Pancreas (tissue), 10 donors: ENCODE data around the gene TUBGCP5. TPM values are rescaled to one million over a fixed set of nuclear protein-coding genes. Genes with fewer than 3 reads are reported as not detected.

Experiments
- ATAC-seq, 4 donors: fragments of 200-7000 bp; cut with Tn5 transposase; one replicate each; pipeline versions ENCODE4 v1.8.0 to v1.9.1; 2020; ENCODE audit warnings: mild to moderate bottlenecking in 4 of 4, moderate library complexity in 4 of 4
- DNase-seq, 6 donors: peaks; one replicate each; pipeline ENCODE4 v3.0.0-alpha.2; 2020
- FAIRE-seq: peaks from 2 replicates; lab custom pipeline; 2012; peaks lifted over from hg19 to GRCh38; lab: Jason Lieb, UNC
- H3K27ac ChIP-seq, 4 donors: fragments of 200-600 bp; sonication (generic); 1 replicate in 3 of 4; 2 replicates in 1 of 4; pipeline versions ENCODE4 v1.5.0 to v1.8.0; 2020
- H3K27me3 ChIP-seq, 4 donors: fragments of 200-600 bp; one replicate each; pipeline ENCODE4 v1.8.0; 2021
- H3K36me3 ChIP-seq, 3 donors: fragments of 200-600 bp; sonication (generic) in 1 of 3; one replicate each; pipeline versions ENCODE4 v1.5.0 to v1.8.0; 2020 to 2021
- H3K4me1 ChIP-seq, 3 donors: fragments of 200-600 bp; one replicate each; pipeline ENCODE4 v1.8.0; 2021
- H3K4me3 ChIP-seq, 4 donors: fragments of 200-600 bp; sonication (generic) in 2 of 4; one replicate each; pipeline versions ENCODE4 v1.5.0 to v1.8.0; 2020 to 2021
- H3K9me3 ChIP-seq, 4 donors: fragments of 200-600 bp; one replicate each; pipeline ENCODE4 v1.8.0; 2021
- WGBS, 2 donors: extraction: QIAGEN DNeasy Blood & Tissue Kit; methylation state at CpG; one replicate each; pipeline ENCODE4 v1.1.7; 2013; 5-methylcytosine and 5-hydroxymethylcytosine counted together
- intact Hi-C, 3 donors: fragments of 100-400 bp; cut with DNase I; formaldehyde crosslinking; loops; one replicate each; pipeline versions ENCODE4 v1.11.1 to v1.14.2; 2022
- polyA plus RNA-seq, 2 donors: library from polyadenylated mRNA; stranded (reverse); fragments of 200-250 nt; gene quantifications; one replicate each; pipeline ENCODE4 v1.2.3, GENCODE V29; 2013
- total RNA-seq, 6 donors: library from RNA; stranded (reverse); fragmentation: NEBNext Ultra II Directional in 4 of 6; extraction: Animal tissue kit (Norgen Biotek cat#: 25700) in 4 of 6; gene quantifications; one replicate each; pipeline versions ENCODE4 v1.2.1 to v1.2.4, GENCODE V29; 2021 to 2023
- TF ChIP-seq, protein P1 (sequence below), 4 donors: fragments of 200-600 bp; sonication (generic) in 3 of 4; IDR thresholded peaks; one replicate each; pipeline versions ENCODE4 v1.5.0 to v1.8.0; 2021; ENCODE audit warnings: antibody characterized with exemption in 4 of 4
- donor health status: healthy with polysubstance abuse.
- donor health status: DM: no; HTN: no; CAD: no; lungs with moderate emphysema.
- donor health status: DM: no; HTN: no; CAD: no.
- donor health status: control.
- donor health status: control.
- donor health status: Bipolar disorder and iron deficiency.
- donor health status: DM: yes; HTN: yes; CAD: no.
- donor health status: DM: no; HTN: no; CAD: no.
- donor health status: DM: no; HTN: no; CAD: no.
- donor health status: DM: yes; HTN: yes; CAD: no.

The TUBGCP5 gene
- total and polyA plus RNA-seq, 8 donors, result 6.0 to 10.4 (median 7.6) TPM

DNA sequence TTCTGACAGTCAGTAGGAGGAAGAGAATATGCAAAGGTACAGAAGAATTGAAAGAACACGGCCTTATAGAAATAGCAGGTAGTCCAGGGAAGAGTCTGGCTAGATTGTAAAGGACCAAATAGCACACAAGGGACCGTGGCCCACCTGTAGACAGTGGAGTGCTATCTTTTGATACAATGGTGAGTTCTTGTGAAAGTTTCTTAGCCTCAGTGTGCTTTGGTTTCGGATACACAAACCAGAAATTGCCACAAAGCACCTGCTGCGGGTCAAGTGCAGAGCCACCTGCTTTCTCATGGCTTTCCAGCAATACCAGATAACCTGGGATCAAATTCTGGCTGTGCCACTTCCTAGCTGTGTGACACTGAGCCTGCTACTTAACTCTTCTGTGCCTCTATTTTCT, 36.6 kb upstream of the TUBGCP5 start:
- no peak for FAIRE-seq
- Histone ChIP-seq H3K36me3 (no peaks in the 10 kb centered on the region), H3K4me1 (no peaks in the 10 kb centered on the region), H3K27me3 (no peaks in the 10 kb centered on the region), H3K9me3 (no peaks in the 10 kb centered on the region), H3K4me3 (no peak overlapping the region), H3K27ac (no peak overlapping the region)
- TF ChIP-seq, protein P1, sequence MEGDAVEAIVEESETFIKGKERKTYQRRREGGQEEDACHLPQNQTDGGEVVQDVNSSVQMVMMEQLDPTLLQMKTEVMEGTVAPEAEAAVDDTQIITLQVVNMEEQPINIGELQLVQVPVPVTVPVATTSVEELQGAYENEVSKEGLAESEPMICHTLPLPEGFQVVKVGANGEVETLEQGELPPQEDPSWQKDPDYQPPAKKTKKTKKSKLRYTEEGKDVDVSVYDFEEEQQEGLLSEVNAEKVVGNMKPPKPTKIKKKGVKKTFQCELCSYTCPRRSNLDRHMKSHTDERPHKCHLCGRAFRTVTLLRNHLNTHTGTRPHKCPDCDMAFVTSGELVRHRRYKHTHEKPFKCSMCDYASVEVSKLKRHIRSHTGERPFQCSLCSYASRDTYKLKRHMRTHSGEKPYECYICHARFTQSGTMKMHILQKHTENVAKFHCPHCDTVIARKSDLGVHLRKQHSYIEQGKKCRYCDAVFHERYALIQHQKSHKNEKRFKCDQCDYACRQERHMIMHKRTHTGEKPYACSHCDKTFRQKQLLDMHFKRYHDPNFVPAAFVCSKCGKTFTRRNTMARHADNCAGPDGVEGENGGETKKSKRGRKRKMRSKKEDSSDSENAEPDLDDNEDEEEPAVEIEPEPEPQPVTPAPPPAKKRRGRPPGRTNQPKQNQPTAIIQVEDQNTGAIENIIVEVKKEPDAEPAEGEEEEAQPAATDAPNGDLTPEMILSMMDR (IDR thresholded peaks at IDR 0.05), result no peak
- intact Hi-C loops, result no loop called here
- ATAC-seq, result no peak
- WGBS, 2 donors, result 67 to 75% methylated on average over 4 of the region's 4 CpGs
- DNase-seq, result no peak

DNA sequence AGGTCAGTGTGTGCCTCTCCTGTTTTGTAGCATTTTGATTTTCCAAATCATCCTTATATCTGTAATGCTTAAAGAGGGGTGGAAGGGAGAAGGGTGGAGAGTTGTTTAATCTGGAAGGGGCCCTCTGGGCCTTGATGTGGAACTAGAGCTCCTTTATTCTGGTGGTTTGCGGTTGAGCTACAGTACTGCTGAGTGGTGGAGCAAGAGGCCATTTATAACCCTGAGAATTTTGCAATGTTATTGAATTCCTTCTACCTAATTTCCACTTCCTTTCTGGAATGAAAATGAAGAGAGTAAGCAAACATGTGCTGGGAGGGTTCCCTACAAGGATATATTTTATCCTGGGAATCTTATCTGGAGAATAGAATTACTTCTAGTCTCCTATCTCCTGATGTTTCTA, 35.3 kb upstream of the TUBGCP5 start:
- no peak overlapping the region for H3K27ac ChIP-seq
- H3K36me3 ChIP-seq, result no peaks in the 10 kb centered on the region
- peak in 1 of 4 donors; percentile 22 for ATAC-seq
- no peaks in the 10 kb centered on the region for H3K4me1 ChIP-seq
- no peaks in the 10 kb centered on the region for H3K9me3 ChIP-seq
- no peak for DNase-seq
- 59 to 64% methylated on average over 1 of the region's 1 CpG for WGBS, 2 donors
- intact Hi-C loops, result no loop called here
- no peak for FAIRE-seq
- no peak overlapping the region for H3K4me3 ChIP-seq
- TF ChIP-seq, protein P1 (IDR thresholded peaks at IDR 0.05), result no peak
- no peaks in the 10 kb centered on the region for H3K27me3 ChIP-seq

DNA sequence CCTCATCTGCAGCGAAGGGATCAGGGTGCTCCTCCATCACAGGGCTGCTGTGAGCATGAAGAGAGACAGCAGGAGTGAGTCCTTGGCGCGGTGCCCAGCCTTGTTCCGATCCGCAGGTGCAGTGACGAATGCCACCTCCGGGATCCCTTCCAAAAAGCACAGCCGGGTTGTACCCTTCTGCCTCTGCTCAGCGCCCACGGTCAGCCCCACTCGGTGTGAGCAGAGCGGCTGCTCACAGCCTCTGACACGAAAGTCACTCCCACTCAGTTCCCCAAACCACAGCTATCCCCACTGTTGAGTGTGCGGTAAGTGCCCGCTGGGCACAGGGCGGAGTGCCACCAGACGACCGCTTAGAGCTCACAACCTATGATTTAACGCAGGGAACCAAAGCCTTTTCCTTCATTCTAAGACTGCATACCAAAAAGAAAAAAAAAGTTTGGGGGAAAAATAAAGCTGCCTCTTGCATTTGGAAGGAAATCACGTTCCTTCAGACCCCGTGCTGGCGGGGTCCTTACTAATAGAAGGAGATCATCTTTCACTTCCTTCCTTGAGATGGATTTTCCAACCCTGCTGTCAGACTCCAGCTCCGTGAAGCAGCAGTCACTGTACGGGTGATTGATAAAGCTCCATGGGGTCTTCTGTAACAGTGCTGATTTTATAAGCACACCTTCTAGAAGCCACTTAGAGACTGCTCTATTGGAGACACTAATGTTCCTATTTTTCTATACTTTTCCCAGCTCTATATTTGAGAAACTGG, 34.7 kb upstream of the TUBGCP5 start:
- no peaks in the 10 kb centered on the region for H3K9me3 ChIP-seq
- no peaks in the 10 kb centered on the region for H3K27me3 ChIP-seq
- ATAC-seq, result peak; percentile 40 to 69 (median 58)
- intact Hi-C loops, result no loop called here
- 45 to 47% methylated on average over 24 of the region's 24 CpGs for whole genome bisulfite sequencing, 2 donors
- FAIRE-seq, result no peak
- no peaks in the 10 kb centered on the region for H3K36me3 ChIP-seq
- H3K4me1 ChIP-seq, result no peaks in the 10 kb centered on the region
- H3K4me3 ChIP-seq, result no peak overlapping the region
- DNase-seq, result peak; percentile 23 to 83 (median 44)
- TF ChIP-seq, protein P1 (IDR thresholded peaks at IDR 0.05), result no peak
- no peak overlapping the region for H3K27ac ChIP-seq

DNA sequence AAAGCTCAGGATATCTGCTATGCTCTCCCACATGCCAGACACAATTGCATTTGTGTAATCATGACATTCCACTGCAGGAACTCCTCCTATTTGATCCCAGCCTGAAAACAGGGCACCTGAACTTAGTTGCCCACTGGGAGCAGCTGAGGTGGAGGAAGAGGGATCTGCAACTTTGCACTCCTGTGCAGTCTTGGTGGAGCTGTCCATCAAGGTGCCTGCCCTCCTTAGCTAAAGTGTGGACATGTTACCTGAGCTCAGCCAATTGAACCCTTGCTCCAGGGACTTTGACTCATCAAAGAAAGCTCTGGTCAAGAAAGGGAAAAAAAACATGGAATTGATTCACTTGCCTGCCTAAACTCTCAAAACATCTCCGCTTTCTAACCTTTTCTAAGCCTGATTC, 33.3 kb upstream of the TUBGCP5 start:
- intact Hi-C loops, result no loop called here
- no peak overlapping the region for H3K4me3 ChIP-seq
- no peak overlapping the region for H3K27ac ChIP-seq
- H3K36me3 ChIP-seq, result no peaks in the 10 kb centered on the region
- TF ChIP-seq, protein P1 (IDR thresholded peaks at IDR 0.05), result no peak
- no peak for ATAC-seq
- H3K9me3 ChIP-seq, result no peaks in the 10 kb centered on the region
- no peaks in the 10 kb centered on the region for H3K27me3 ChIP-seq
- no peaks in the 10 kb centered on the region for H3K4me1 ChIP-seq
- DNase-seq, result no peak
- 85 to 94% methylated on average over 1 of the region's 1 CpG for WGBS, 2 donors
- no peak for FAIRE-seq

DNA sequence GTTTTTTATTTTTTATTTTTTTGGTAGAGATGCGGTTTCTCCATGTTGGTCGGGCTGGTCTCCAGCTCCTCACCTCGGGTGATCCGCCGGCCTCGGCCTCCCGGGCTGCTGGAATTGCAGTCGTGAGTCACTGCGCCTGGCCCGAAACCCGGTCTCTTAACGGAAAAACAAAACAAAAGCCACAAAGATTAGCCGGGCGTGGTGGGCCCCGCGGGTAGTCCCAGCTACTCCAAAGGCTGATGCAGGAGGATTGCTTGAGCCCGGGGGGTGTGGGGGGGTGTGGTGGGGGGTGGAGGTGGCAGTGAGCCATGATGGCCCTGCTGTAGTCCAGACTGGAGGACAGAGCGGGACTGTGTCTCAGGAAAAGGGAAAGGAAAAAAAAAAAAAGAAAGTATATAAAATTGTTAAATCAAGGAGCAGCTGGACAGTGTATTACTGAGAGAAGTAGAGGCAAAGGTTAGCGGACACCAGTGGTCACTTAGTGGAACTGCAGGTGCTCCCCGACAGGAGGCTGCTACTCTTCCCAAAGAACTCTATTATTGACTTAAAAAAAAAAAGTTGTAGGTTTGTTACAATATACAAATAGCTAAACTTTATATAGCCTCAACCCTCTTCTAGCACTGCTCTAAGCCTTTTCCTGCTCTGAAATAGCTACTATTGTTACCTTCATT, 30.3 kb upstream of the TUBGCP5 start:
- no peak for FAIRE-seq
- ATAC-seq, result no peak
- H3K36me3 ChIP-seq, result no peaks in the 10 kb centered on the region
- WGBS, 2 donors, result 85 to 87% methylated on average over 20 of the region's 20 CpGs
- intact Hi-C loops, result no loop called here
- TF ChIP-seq, protein P1 (IDR thresholded peaks at IDR 0.05), result no peak
- no peak overlapping the region for H3K4me3 ChIP-seq
- H3K9me3 ChIP-seq, result no peaks in the 10 kb centered on the region
- H3K27ac ChIP-seq, result no peak overlapping the region
- DNase-seq, result no peak
- H3K4me1 ChIP-seq, result no peaks in the 10 kb centered on the region
- no peaks in the 10 kb centered on the region for H3K27me3 ChIP-seq
